K562 (cell line): Measurements from ENCODE around the gene RNF26. TPM values are rescaled to one million over a fixed set of nuclear protein-coding genes. Genes with fewer than 3 reads are reported as not detected.

ENCODE experiments used
- ARID1B ChIP-seq: fragments of 450-650 bp; IDR thresholded peaks from 2 replicates; pipeline ENCODE4 v1.6.1; 2016; ENCODE audit warnings: antibody characterized with exemption, mild to moderate bottlenecking, inconsistent platforms
- CBFB ChIP-seq: sonication (generic); formaldehyde crosslinking; IDR thresholded peaks from 2 replicates; pipeline ENCODE4 v1.4.0; 2020; ENCODE audit warnings: mild to moderate bottlenecking, missing genetic modification reagents
- CEBPG ChIP-seq, 3 experiments: fragments of 200-800 bp in 1 of 3; sonication (Bioruptor generic) in 1 of 3; sonication (generic) in 1 of 3; formaldehyde crosslinking in 1 of 3; IDR thresholded peaks in 2 of 3; conservative IDR thresholded peaks in 1 of 3; 2 replicates each; pipeline versions ENCODE4 v1.6.1 to v1.8.0; 2016 to 2022; ENCODE audit warnings: missing compliant biosample characterization in 2 of 3, missing genetic modification characterization in 2 of 3, mild to moderate bottlenecking in 1 of 3, missing genetic modification reagents in 1 of 3
- DPF2 ChIP-seq: fragments of 450-650 bp; IDR thresholded peaks from 2 replicates; pipeline ENCODE4 v1.6.1; 2016
- MAZ ChIP-seq, 2 experiments: fragments of 450-650 bp in 1 of 2; sonication (generic) in 1 of 2; formaldehyde crosslinking; IDR thresholded peaks in 1 of 2; conservative IDR thresholded peaks in 1 of 2; 2 replicates each; pipeline versions ENCODE4 v1.4.0 to v1.5.0; 2020; ENCODE audit warnings: mild to moderate bottlenecking in 1 of 2, missing genetic modification reagents in 1 of 2
- NCOA1 ChIP-seq: fragments of 450-650 bp; IDR thresholded peaks from 2 replicates; pipeline ENCODE4 v1.6.1; 2016; ENCODE audit warnings: low read depth
- PHTF2 ChIP-seq: fragments of 250-450 bp; sonication (Bioruptor Pico); IDR thresholded peaks from 2 replicates; pipeline ENCODE4 v1.5.0; 2021; ENCODE audit warnings: mild to moderate bottlenecking
- POLR2AphosphoS5 ChIP-seq: IDR thresholded peaks from 2 replicates; pipeline ENCODE4 v1.6.1; 2011; ENCODE audit warnings: mild to moderate bottlenecking, low read depth, low read length, moderate library complexity; ENCODE audit not compliant: control insufficient read depth, insufficient read depth
- POLR3G ChIP-seq: IDR thresholded peaks from 2 replicates; pipeline ENCODE4 v1.6.1; 2011; ENCODE audit not compliant: insufficient read length, insufficient replicate concordance; ENCODE audit errors: extremely low read depth
- SOX6 ChIP-seq: fragments of 450-650 bp; IDR thresholded peaks from 2 replicates; pipeline ENCODE4 v1.6.1; 2014; ENCODE audit warnings: mild to moderate bottlenecking
- STAG1 ChIP-seq: sonication (generic); formaldehyde crosslinking; IDR thresholded peaks from 2 replicates; pipeline ENCODE4 v1.5.0; 2020; ENCODE audit warnings: missing genetic modification reagents, borderline replicate concordance
- TAL1 ChIP-seq: fragments of 450-650 bp; IDR thresholded peaks from 2 replicates; pipeline ENCODE4 v1.6.1; 2016; ENCODE audit warnings: mild to moderate bottlenecking
- TCF3 ChIP-seq: sonication (generic); formaldehyde crosslinking; IDR thresholded peaks from 2 replicates; pipeline ENCODE4 v1.4.0; 2020; ENCODE audit warnings: mild to moderate bottlenecking, missing genetic modification reagents
- TOE1 ChIP-seq, 2 experiments: fragments of 450-650 bp in 1 of 2; sonication (generic) in 1 of 2; formaldehyde crosslinking in 1 of 2; IDR thresholded peaks; 2 replicates each; pipeline versions ENCODE4 v1.7.1 to v1.8.0; 2016 to 2022; ENCODE audit warnings: borderline replicate concordance in 2 of 2, mild to moderate bottlenecking in 2 of 2, antibody characterized with exemption in 1 of 2, inconsistent platforms in 1 of 2, low read depth in 1 of 2, missing genetic modification reagents in 1 of 2, moderate library complexity in 1 of 2
- TSC22D4 ChIP-seq: fragments of 450-650 bp; IDR thresholded peaks from 2 replicates; pipeline ENCODE4 v1.6.1; 2016; ENCODE audit warnings: missing genetic modification characterization, missing biosample characterization, control low read depth
- polyA plus RNA-seq, 8 experiments: library from polyadenylated mRNA; depleted of rRNA in 4 of 8; stranded (reverse) in 5 of 8; unstranded in 3 of 8; fragments of >200 nt; fragmentation: Nextera tagmentation in 2 of 8; fragmentation: Illumina TruSeq in 1 of 8; extraction: Ambion mirVana in 2 of 8; extraction: Trizol in 1 of 8; gene quantifications; 2 replicates each; pipeline versions ENCODE4 v1.2.1 to v1.2.3, GENCODE V29; 2011 to 2014; ENCODE audit warnings: inconsistent platforms in 1 of 8, missing spikeins in 1 of 8
- total RNA-seq, 7 experiments: library from RNA; depleted of rRNA in 6 of 7; stranded (reverse); fragments of >200 nt in 6 of 7; fragmentation: Illumina TruSeq in 2 of 7; extraction: Trizol in 2 of 7; gene quantifications; 2 replicates each; pipeline versions ENCODE4 v1.2.1 to v1.2.3, GENCODE V29; 2011 to 2021; ENCODE audit warnings: low replicate concordance in 1 of 7
- TF ChIP-seq, protein P1 (sequence below): IDR thresholded peaks from 2 replicates; pipeline ENCODE4 v1.6.1; 2011; ENCODE audit warnings: borderline replicate concordance, low read depth, mild to moderate bottlenecking, moderate library complexity, low read length; ENCODE audit not compliant: insufficient read depth, poor library complexity, severe bottlenecking
- TF ChIP-seq, protein P2 (sequence below): sonication (generic); formaldehyde crosslinking; IDR thresholded peaks from 2 replicates; pipeline ENCODE4 v1.9.0; 2022; ENCODE audit warnings: mild to moderate bottlenecking, missing genetic modification reagents
- TF ChIP-seq, protein P3 (sequence below): sonication (generic); formaldehyde crosslinking; IDR thresholded peaks from 2 replicates; pipeline ENCODE4 v1.8.0; 2022; ENCODE audit warnings: missing genetic modification reagents, mild to moderate bottlenecking, borderline replicate concordance
- TF ChIP-seq, protein P4 (sequence below): fragments of 250-450 bp; sonication (Bioruptor Pico); IDR thresholded peaks from 2 replicates; pipeline ENCODE4 v1.4.0; 2020; ENCODE audit warnings: mild to moderate bottlenecking, moderate library complexity

The RNF26 gene
- total and polyA plus RNA-seq, 9 of the 15 experiments (the other 6 are each of a cell fraction or from before 2014, with no cell fraction given), result 5.3 to 53.6 (median 12.7) TPM

- TF ChIP-seq, protein P1, sequence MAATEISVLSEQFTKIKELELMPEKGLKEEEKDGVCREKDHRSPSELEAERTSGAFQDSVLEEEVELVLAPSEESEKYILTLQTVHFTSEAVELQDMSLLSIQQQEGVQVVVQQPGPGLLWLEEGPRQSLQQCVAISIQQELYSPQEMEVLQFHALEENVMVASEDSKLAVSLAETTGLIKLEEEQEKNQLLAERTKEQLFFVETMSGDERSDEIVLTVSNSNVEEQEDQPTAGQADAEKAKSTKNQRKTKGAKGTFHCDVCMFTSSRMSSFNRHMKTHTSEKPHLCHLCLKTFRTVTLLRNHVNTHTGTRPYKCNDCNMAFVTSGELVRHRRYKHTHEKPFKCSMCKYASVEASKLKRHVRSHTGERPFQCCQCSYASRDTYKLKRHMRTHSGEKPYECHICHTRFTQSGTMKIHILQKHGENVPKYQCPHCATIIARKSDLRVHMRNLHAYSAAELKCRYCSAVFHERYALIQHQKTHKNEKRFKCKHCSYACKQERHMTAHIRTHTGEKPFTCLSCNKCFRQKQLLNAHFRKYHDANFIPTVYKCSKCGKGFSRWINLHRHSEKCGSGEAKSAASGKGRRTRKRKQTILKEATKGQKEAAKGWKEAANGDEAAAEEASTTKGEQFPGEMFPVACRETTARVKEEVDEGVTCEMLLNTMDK, result no peak
- no peak for TF ChIP-seq CBFB
- TF ChIP-seq, protein P2, sequence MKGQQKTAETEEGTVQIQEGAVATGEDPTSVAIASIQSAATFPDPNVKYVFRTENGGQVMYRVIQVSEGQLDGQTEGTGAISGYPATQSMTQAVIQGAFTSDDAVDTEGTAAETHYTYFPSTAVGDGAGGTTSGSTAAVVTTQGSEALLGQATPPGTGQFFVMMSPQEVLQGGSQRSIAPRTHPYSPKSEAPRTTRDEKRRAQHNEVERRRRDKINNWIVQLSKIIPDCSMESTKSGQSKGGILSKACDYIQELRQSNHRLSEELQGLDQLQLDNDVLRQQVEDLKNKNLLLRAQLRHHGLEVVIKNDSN, result no peak
- TF ChIP-seq DPF2, result peak; percentile 11; the same call in 1 of the 2 replicates
- TF ChIP-seq TAL1, result peak; percentile 29; the same call in 1 of the 2 replicates
- TF ChIP-seq MAZ (CRISPR knock-in tag; conservative IDR thresholded peaks at IDR 0.05 in 1 of 2, IDR thresholded peaks at IDR 0.05 in 1 of 2), result peak in 1 of 2 experiments; percentile 28; a peak in 1 of 4 replicates
- TF ChIP-seq ARID1B, result peak; percentile 47
- TF ChIP-seq POLR2AphosphoS5, result peak; percentile 22; the same call in 1 of the 2 replicates
- no peak for TF ChIP-seq POLR3G
- no peak for TF ChIP-seq PHTF2
- no peak for TF ChIP-seq NCOA1
- TF ChIP-seq TSC22D4 (tag), result no peak
- TF ChIP-seq TOE1 (IDR thresholded peaks at IDR 0.05; ENCODE audit: borderline replicate concordance), result no peak
- no peak for TF ChIP-seq TOE1 (CRISPR knock-in tag; IDR thresholded peaks at IDR 0.05; ENCODE audit: borderline replicate concordance, low read depth)
- peak; percentile 45; the same call in 1 of the 2 replicates for TF ChIP-seq TCF3 (CRISPR knock-in tag)
- TF ChIP-seq, protein P3, sequence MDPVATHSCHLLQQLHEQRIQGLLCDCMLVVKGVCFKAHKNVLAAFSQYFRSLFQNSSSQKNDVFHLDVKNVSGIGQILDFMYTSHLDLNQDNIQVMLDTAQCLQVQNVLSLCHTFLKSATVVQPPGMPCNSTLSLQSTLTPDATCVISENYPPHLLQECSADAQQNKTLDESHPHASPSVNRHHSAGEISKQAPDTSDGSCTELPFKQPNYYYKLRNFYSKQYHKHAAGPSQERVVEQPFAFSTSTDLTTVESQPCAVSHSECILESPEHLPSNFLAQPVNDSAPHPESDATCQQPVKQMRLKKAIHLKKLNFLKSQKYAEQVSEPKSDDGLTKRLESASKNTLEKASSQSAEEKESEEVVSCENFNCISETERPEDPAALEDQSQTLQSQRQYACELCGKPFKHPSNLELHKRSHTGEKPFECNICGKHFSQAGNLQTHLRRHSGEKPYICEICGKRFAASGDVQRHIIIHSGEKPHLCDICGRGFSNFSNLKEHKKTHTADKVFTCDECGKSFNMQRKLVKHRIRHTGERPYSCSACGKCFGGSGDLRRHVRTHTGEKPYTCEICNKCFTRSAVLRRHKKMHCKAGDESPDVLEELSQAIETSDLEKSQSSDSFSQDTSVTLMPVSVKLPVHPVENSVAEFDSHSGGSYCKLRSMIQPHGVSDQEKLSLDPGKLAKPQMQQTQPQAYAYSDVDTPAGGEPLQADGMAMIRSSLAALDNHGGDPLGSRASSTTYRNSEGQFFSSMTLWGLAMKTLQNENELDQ (CRISPR knock-in tag), result no peak
- TF ChIP-seq, protein P4, sequence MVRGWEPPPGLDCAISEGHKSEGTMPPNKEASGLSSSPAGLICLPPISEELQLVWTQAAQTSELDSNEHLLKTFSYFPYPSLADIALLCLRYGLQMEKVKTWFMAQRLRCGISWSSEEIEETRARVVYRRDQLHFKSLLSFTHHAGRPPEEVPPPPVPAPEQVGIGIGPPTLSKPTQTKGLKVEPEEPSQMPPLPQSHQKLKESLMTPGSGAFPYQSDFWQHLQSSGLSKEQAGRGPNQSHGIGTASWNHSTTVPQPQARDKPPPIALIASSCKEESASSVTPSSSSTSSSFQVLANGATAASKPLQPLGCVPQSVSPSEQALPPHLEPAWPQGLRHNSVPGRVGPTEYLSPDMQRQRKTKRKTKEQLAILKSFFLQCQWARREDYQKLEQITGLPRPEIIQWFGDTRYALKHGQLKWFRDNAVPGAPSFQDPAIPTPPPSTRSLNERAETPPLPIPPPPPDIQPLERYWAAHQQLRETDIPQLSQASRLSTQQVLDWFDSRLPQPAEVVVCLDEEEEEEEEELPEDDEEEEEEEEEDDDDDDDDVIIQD, result no peak
- TF ChIP-seq STAG1 (CRISPR knock-in tag), result no peak
- TF ChIP-seq SOX6, result no peak
- TF ChIP-seq CEBPG (CRISPR knock-in tag; IDR thresholded peaks at IDR 0.05), result no peak
- peak in 1 of 2 experiments; percentile 32; a peak in 1 of 4 replicates for TF ChIP-seq CEBPG (tag; conservative IDR thresholded peaks at IDR 0.05 in 1 of 2, IDR thresholded peaks at IDR 0.05 in 1 of 2)
These were observed 43.8 kb downstream of the RNF26 start (continued) for GRCh38 chr11:119377961-119378667.
